H1 (cell line): ENCODE data around the gene SEMA4C.

Experiments
- CBX5 ChIP-seq: fragments of 300-800, 300-1000 bp; sonication (generic); IDR thresholded peaks from 2 replicates; pipeline ENCODE4 v1.7.1; 2016; ENCODE audit warnings: antibody characterized with exemption, low read length, low read depth
- CEBPB ChIP-seq: IDR thresholded peaks from 2 replicates; pipeline ENCODE4 v1.6.1; 2012; ENCODE audit warnings: low read depth, low read length
- CTCF ChIP-seq, 3 experiments: IDR thresholded peaks; 1 replicate in 2 of 3; 2 replicates in 1 of 3; pipeline versions ENCODE4 v1.5.1 to v1.6.1; 2011; ENCODE audit warnings: low read length in 3 of 3, mild to moderate bottlenecking in 3 of 3, inconsistent platforms in 2 of 3, low read depth in 1 of 3, moderate library complexity in 1 of 3; ENCODE audit not compliant: insufficient read depth in 1 of 3; ENCODE audit errors: control extremely low read depth in 1 of 3
- MAFK ChIP-seq: IDR thresholded peaks from 2 replicates; pipeline ENCODE4 v1.6.1; 2012; ENCODE audit warnings: low read depth, mild to moderate bottlenecking, improper control_type of control experiment, low read length
- NANOG ChIP-seq: IDR thresholded peaks from 2 replicates; pipeline ENCODE4 v1.6.1; 2011; ENCODE audit warnings: low read length, low read depth, mild to moderate bottlenecking, inconsistent platforms; ENCODE audit not compliant: insufficient read depth, poor library complexity, severe bottlenecking
- POLR2A ChIP-seq, 2 experiments: IDR thresholded peaks; 1 replicate in 1 of 2; 2 replicates in 1 of 2; pipeline ENCODE4 v1.6.1; 2011; ENCODE audit warnings: low read depth in 2 of 2, low read length in 2 of 2, mild to moderate bottlenecking in 2 of 2; ENCODE audit errors: control extremely low read depth in 1 of 2
- POLR2AphosphoS5 ChIP-seq: IDR thresholded peaks from 2 replicates; pipeline ENCODE4 v1.6.1; 2011; ENCODE audit warnings: low read depth, low read length
- SAP30 ChIP-seq: fragments of 300-600 bp; sonication (generic); IDR thresholded peaks from 2 replicates; pipeline ENCODE4 v1.7.1; 2012; ENCODE audit warnings: low read length, moderate library complexity, mild to moderate bottlenecking, inconsistent platforms; ENCODE audit not compliant: insufficient read depth, insufficient replicate concordance
- SP1 ChIP-seq: IDR thresholded peaks from 2 replicates; pipeline ENCODE4 v1.6.1; 2011; ENCODE audit warnings: low read depth, low read length
- SUZ12 ChIP-seq: fragments of 200-600 bp; sonication (generic); IDR thresholded peaks from 2 replicates; pipeline ENCODE4 v1.6.1; 2012; ENCODE audit warnings: mild to moderate bottlenecking, inconsistent platforms, low read length, moderate library complexity, mixed read lengths

GRCh38 chr2:96906729-96907114 lies 36.8 kb upstream of the SEMA4C start:
- TF ChIP-seq SP1 (no peak), POLR2A (IDR thresholded peaks at IDR 0.05; ENCODE audit: control extremely low read depth in 1 of 2, low read depth in 2 of 2, low read length in 2 of 2) (no peak), CTCF (IDR thresholded peaks at IDR 0.05; ENCODE audit: control extremely low read depth in 1 of 3, insufficient read depth in 1 of 3, low read depth in 1 of 3, low read length in 3 of 3) (no peak), NANOG (peak; percentile 23), CEBPB (no peak), SUZ12 (no peak), MAFK (no peak), CBX5 (no peak), POLR2AphosphoS5 (no peak), SAP30 (no peak)
